B cell (primary cell): ENCODE data around the gene EEPD1. TPM values are rescaled to one million over a fixed set of nuclear protein-coding genes. Genes with fewer than 3 reads are reported as not detected.

Experiments used
- ATAC-seq: fragments of 200-7000 bp; cut with Tn5 transposase; one replicate; pipeline ENCODE4 v1.10.0; 2021; ENCODE audit warnings: low read depth, mild to moderate bottlenecking, moderate number of reproducible peaks, moderate library complexity
- CTCF ChIA-PET: fragments of 350-600 bp; sonication (Branson Sonifier 250); formaldehyde crosslinking; loops from one replicate; lab custom pipeline; 2021; ENCODE audit warnings: antibody characterized with exemption, inconsistent platforms; lab: Charles Lee
- POLR2A ChIA-PET: fragments of 350-600 bp; sonication (Branson Sonifier 250); formaldehyde crosslinking; loops from one replicate; lab custom pipeline; 2021; ENCODE audit warnings: antibody characterized with exemption; lab: Charles Lee
- DNase-seq: peaks from one replicate; pipeline ENCODE4 v3.0.0; 2013
- H2AFZ ChIP-seq: 2 replicates; pipeline ENCODE4 v1.6.1; 2012; ENCODE audit warnings: mild to moderate bottlenecking, low read depth, low read length; ENCODE audit not compliant: insufficient read depth, poor library complexity, severe bottlenecking
- H3K27ac ChIP-seq, 2 donors: 1 replicate in 1 of 2; 2 replicates in 1 of 2; pipeline ENCODE4 v1.5.1; 2012 to 2013; ENCODE audit warnings: low read length in 2 of 2, mild to moderate bottlenecking in 2 of 2, moderate library complexity in 1 of 2
- H3K27me3 ChIP-seq, 4 experiments: fragments of 200-600 bp in 1 of 4; sonication (generic) in 1 of 4; replicated peaks in 1 of 4; 1 replicate in 2 of 4; 2 replicates in 2 of 4; pipeline versions ENCODE4 v1.6.1 to v1.7.0; 2013 to 2016; ENCODE audit warnings: low read length in 3 of 4, mild to moderate bottlenecking in 2 of 4, mixed read lengths in 1 of 4, moderate library complexity in 1 of 4; ENCODE audit not compliant: insufficient read depth in 4 of 4, control insufficient read depth in 3 of 4; ENCODE audit errors: control extremely low read depth in 1 of 4
- H3K36me3 ChIP-seq, 2 experiments: replicated peaks in 1 of 2; 1 replicate in 1 of 2; 2 replicates in 1 of 2; pipeline versions ENCODE4 v1.6.1 to v1.7.1; 2013; ENCODE audit warnings: low read length in 1 of 2; ENCODE audit not compliant: insufficient read depth in 2 of 2, control insufficient read depth in 1 of 2; ENCODE audit errors: control extremely low read depth in 1 of 2, extremely low read depth in 1 of 2
- H3K4me1 ChIP-seq, 2 donors: fragments of 200-600 bp in 1 of 2; sonication (generic) in 1 of 2; 1 replicate in 1 of 2; 2 replicates in 1 of 2; pipeline versions ENCODE4 v1.5.1 to v1.6.1; 2013 to 2017; ENCODE audit warnings: low read length in 2 of 2; ENCODE audit not compliant: control insufficient read depth in 2 of 2, insufficient read depth in 2 of 2
- H3K4me2 ChIP-seq: replicated peaks from 2 replicates; pipeline ENCODE3; 2012; ENCODE audit warnings: mild to moderate bottlenecking, low read depth, low read length; ENCODE audit not compliant: poor library complexity, severe bottlenecking
- H3K4me3 ChIP-seq, 5 experiments: fragments of 200-600 bp in 1 of 5; sonication (generic) in 1 of 5; 1 replicate in 3 of 5; 2 replicates in 2 of 5; pipeline versions ENCODE4 v1.5.1 to v1.7.0; 2011 to 2016; ENCODE audit warnings: low read length in 4 of 5, mild to moderate bottlenecking in 4 of 5, low read depth in 2 of 5, control low read depth in 1 of 5, moderate library complexity in 1 of 5; ENCODE audit not compliant: insufficient read depth in 1 of 5; ENCODE audit errors: control extremely low read depth in 1 of 5, extremely low read depth in 1 of 5
- H3K79me2 ChIP-seq: fragments of 200-600 bp; sonication (generic); one replicate; pipeline ENCODE4 v1.6.0; 2016; ENCODE audit warnings: low read length; ENCODE audit not compliant: control insufficient read depth, insufficient read depth
- H3K9ac ChIP-seq: fragments of 200-600 bp; sonication (generic); 2 replicates; pipeline ENCODE4 v1.6.1; 2017; ENCODE audit warnings: mild to moderate bottlenecking, low read length, moderate library complexity
- H3K9me3 ChIP-seq, 3 donors: one replicate each; pipeline versions ENCODE4 v1.6.1 to v1.7.1; 2013; ENCODE audit warnings: low read length in 2 of 3; ENCODE audit not compliant: control insufficient read depth in 2 of 3, insufficient read depth in 1 of 3; ENCODE audit errors: control extremely low read depth in 1 of 3
- H4K20me1 ChIP-seq: 2 replicates; pipeline ENCODE4 v1.6.0; 2012; ENCODE audit warnings: mild to moderate bottlenecking, low read length; ENCODE audit not compliant: insufficient read depth, control insufficient read depth, poor library complexity, severe bottlenecking
- H3K27ac Mint-ChIP-seq: one replicate; pipeline ENCODE4 v1.8.0; 2021; ENCODE audit warnings: mixed read lengths
- H3K27me3 Mint-ChIP-seq: one replicate; pipeline ENCODE4 v1.8.0; 2021; ENCODE audit warnings: mixed read lengths
- H3K4me1 Mint-ChIP-seq: one replicate; pipeline ENCODE4 v1.8.0; 2021; ENCODE audit warnings: mixed read lengths
- H3K4me3 Mint-ChIP-seq: one replicate; pipeline ENCODE4 v1.8.0; 2021; ENCODE audit warnings: mixed read lengths
- H3K9me3 Mint-ChIP-seq: one replicate; pipeline ENCODE4 v1.8.0; 2022; ENCODE audit warnings: mixed read lengths; ENCODE audit not compliant: insufficient read depth
- EZH2 ChIP-seq: IDR thresholded peaks from 2 replicates; pipeline ENCODE4 v1.6.1; 2012; ENCODE audit warnings: borderline replicate concordance, low read depth, mild to moderate bottlenecking, moderate library complexity, low read length; ENCODE audit not compliant: insufficient read depth, poor library complexity, severe bottlenecking
- WGBS: methylation state at CpG from one replicate; pipeline ENCODE4 v1.1.5; 2013; ENCODE audit warnings: missing lambda C conversion rate; ENCODE audit not compliant: insufficient coverage; 5-methylcytosine and 5-hydroxymethylcytosine counted together
- intact Hi-C: fragments of 100-400 bp; cut with micrococcal nuclease; formaldehyde crosslinking; loops from one replicate; pipeline ENCODE4 v1.10.0; 2022
- polyA plus RNA-seq: library from polyadenylated mRNA; depleted of rRNA; stranded (reverse); fragments of >200 nt; gene quantifications from 2 replicates; pipeline ENCODE4 v1.2.3, GENCODE V29; 2012
- total RNA-seq, 2 donors: library from RNA; stranded (reverse); fragments of 120-200 nt in 1 of 2; gene quantifications; 1 replicate in 1 of 2; 2 replicates in 1 of 2; pipeline versions ENCODE4 v1.2.3 to v1.2.4, GENCODE V29; 2013 to 2022
- TF ChIP-seq, protein P1 (sequence below): fragments of 200-600 bp; IDR thresholded peaks from one replicate; pipeline ENCODE4 v1.8.0; 2022; ENCODE audit warnings: antibody characterized with exemption, mild to moderate bottlenecking

EEPD1 gene
- total and polyA plus RNA-seq, 2 donors (not counting 1 experiment from before 2014, with no cell fraction given): 0.49 to 4.1 TPM

DNA sequence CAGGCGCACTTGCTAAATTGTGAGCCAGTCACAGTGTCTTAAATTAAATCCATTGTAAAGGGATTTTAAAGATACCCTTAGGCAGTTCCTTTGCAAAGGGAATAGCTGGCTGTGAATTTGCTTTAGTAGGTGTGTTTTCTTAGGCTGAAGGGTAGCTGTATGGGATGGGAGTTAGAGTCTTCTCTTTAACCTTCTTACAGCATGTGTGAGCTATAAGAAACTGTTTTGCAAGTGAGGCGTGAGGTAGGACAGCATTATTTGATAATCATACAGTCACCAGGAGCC lies 5.2 kb downstream of the EEPD1 start:
- no peak overlapping the region for H3K27ac ChIP-seq
- intact Hi-C loops: no loop called here
- H3K4me2 ChIP-seq: no peak overlapping the region
- H3K4me1 Mint-ChIP-seq: peaks cover 8% of the 10 kb centered on the region
- no peaks in the 10 kb centered on the region for H3K9me3 ChIP-seq
- ChIA-PET POLR2A (no interaction called here), CTCF (no interaction called here)
- no peak for TF ChIP-seq EZH2
- TF ChIP-seq, protein P1, sequence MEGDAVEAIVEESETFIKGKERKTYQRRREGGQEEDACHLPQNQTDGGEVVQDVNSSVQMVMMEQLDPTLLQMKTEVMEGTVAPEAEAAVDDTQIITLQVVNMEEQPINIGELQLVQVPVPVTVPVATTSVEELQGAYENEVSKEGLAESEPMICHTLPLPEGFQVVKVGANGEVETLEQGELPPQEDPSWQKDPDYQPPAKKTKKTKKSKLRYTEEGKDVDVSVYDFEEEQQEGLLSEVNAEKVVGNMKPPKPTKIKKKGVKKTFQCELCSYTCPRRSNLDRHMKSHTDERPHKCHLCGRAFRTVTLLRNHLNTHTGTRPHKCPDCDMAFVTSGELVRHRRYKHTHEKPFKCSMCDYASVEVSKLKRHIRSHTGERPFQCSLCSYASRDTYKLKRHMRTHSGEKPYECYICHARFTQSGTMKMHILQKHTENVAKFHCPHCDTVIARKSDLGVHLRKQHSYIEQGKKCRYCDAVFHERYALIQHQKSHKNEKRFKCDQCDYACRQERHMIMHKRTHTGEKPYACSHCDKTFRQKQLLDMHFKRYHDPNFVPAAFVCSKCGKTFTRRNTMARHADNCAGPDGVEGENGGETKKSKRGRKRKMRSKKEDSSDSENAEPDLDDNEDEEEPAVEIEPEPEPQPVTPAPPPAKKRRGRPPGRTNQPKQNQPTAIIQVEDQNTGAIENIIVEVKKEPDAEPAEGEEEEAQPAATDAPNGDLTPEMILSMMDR: no peak
- H2AFZ ChIP-seq: no peak overlapping the region
- ATAC-seq (no peak), DNase-seq (no peak)
- no peaks in the 10 kb centered on the region for H3K9me3 Mint-ChIP-seq
- no peak overlapping the region for H3K4me3 ChIP-seq
- H3K36me3 ChIP-seq: no peaks in the 10 kb centered on the region
- peaks cover 0 to 19% (median 2%) of the 10 kb centered on the region in 4 experiments for H3K27me3 ChIP-seq
- 100% methylated on average over 1 of the region's 2 CpGs for WGBS
- no peak overlapping the region for H3K9ac ChIP-seq
- peaks cover 7% of the 10 kb centered on the region in 2 donors for H3K4me1 ChIP-seq
- H4K20me1 ChIP-seq: no peaks in the 10 kb centered on the region
- H3K79me2 ChIP-seq: no peaks in the 10 kb centered on the region
- no peak overlapping the region for H3K27ac Mint-ChIP-seq
- no peak overlapping the region for H3K4me3 Mint-ChIP-seq
- peaks cover 5% of the 10 kb centered on the region for H3K27me3 Mint-ChIP-seq

DNA sequence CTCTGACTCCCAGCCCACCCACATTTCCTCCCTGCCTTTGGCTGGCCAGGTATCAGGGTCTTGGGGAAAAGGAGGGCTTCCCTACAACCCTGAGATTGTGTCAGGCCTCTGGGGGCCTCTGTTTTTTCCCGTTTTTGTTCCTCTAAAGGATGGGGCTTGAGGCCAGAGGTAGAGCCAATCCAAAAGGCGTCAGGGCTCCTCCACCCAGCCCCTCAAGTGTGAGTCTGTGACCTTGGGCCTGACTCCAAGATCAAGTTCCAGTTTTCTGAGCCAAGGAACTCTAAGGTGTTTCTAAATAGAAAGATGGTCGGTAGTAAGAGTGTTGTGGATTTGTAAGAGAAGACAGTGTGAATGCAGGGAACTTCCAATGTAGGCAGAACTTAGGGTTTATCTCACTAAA lies 6.6 kb downstream of the EEPD1 start:
- Histone ChIP-seq H3K36me3 (no peaks in the 10 kb centered on the region), H4K20me1 (no peaks in the 10 kb centered on the region), H3K9me3 (no peaks in the 10 kb centered on the region), H3K27me3 (peaks cover 0 to 11% (median 2%) of the 10 kb centered on the region in 4 experiments), H3K79me2 (no peaks in the 10 kb centered on the region), H3K9ac (no peak overlapping the region), H3K4me2 (no peak overlapping the region), H3K27ac (no peak overlapping the region), H3K4me3 (no peak overlapping the region), H2AFZ (no peak overlapping the region), H3K4me1 (no peaks in the 10 kb centered on the region)
- Mint-ChIP-seq H3K27me3 (peaks cover 5% of the 10 kb centered on the region), H3K9me3 (no peaks in the 10 kb centered on the region), H3K27ac (no peak overlapping the region), H3K4me3 (no peak overlapping the region), H3K4me1 (no peaks in the 10 kb centered on the region)
- ChIA-PET CTCF (no interaction called here), POLR2A (no interaction called here)
- DNase-seq (no peak), ATAC-seq (no peak)
- TF ChIP-seq, protein P1: no peak
- TF ChIP-seq EZH2: no peak
- WGBS: 94% methylated on average over 3 of the region's 3 CpGs
- intact Hi-C loops: no loop called here
